Stomach (tissue), 4 donors: Measurements from ENCODE around the gene DIPK1A.

ENCODE experiments used
- CTCF ChIP-seq, 7 experiments: fragments of 450-650 bp in 4 of 7; fragments of 200-600 bp in 3 of 7; sonication (generic) in 3 of 7; IDR thresholded peaks; one replicate each; pipeline ENCODE4 v1.5.1; 2016 to 2019; ENCODE audit warnings: antibody characterized with exemption in 7 of 7, control low read depth in 2 of 7, mild to moderate bottlenecking in 1 of 7
- EP300 ChIP-seq: sonication (generic); formaldehyde crosslinking; IDR thresholded peaks from one replicate; pipeline ENCODE4 v1.6.1; 2017; ENCODE audit warnings: antibody characterized with exemption
- POLR2A ChIP-seq, 4 donors: fragments of 450-650 bp; IDR thresholded peaks; one replicate each; pipeline ENCODE4 v1.6.1; 2016; ENCODE audit warnings: antibody characterized with exemption in 4 of 4, control low read depth in 2 of 4, mild to moderate bottlenecking in 1 of 4, moderate library complexity in 1 of 4
- POLR2AphosphoS5 ChIP-seq, 3 donors: sonication (generic); formaldehyde crosslinking; IDR thresholded peaks; one replicate each; pipeline ENCODE4 v1.6.1; 2016; ENCODE audit warnings: antibody characterized with exemption in 3 of 3

GRCh38 chr1:92817986-92818764 lies 143.1 kb downstream of the DIPK1A start:
- no peak for TF ChIP-seq POLR2A (IDR thresholded peaks at IDR 0.05)
- TF ChIP-seq CTCF (IDR thresholded peaks at IDR 0.05), result peak in 5 of 7 experiments; percentile 52 to 76 (median 64)
- TF ChIP-seq EP300, result no peak
- no peak for TF ChIP-seq POLR2AphosphoS5 (IDR thresholded peaks at IDR 0.05)
